GM19372 (cell line): ENCODE results near the gene SSC5D.
"Not testable (repeated sequence)": the region's sequence is repeated elsewhere in the genome, so short reads cannot be mapped to it uniquely, and the experiment has no call there.

Experiments
- ATAC-seq: cut with Tn5 transposase; IDR thresholded peaks from one replicate; pipeline ENCODE4 v1.9.1; 2021; ENCODE audit warnings: mild to moderate bottlenecking, low read depth, moderate library complexity; ENCODE audit not compliant: unreplicated experiment

SSC5D gene

GRCh38 chr19:55486043-55486970, 1.9 kb upstream of the SSC5D start:
- no peak for ATAC-seq

- no peak for ATAC-seq
Measured at GRCh38 chr19:55486971-55487923, 989 bp upstream of the SSC5D start.

- ATAC-seq = no peak
Measured at GRCh38 chr19:55488986-55489710, 912 bp downstream of the SSC5D start.

GRCh38 chr19:55489711-55490477, 1.7 kb downstream of the SSC5D start:
- ATAC-seq = no peak

- no peak for ATAC-seq
Measured at GRCh38 chr19:55490478-55491432, 2.5 kb downstream of the SSC5D start.

- no peak for ATAC-seq
Measured at GRCh38 chr19:55491546-55492360, 3.5 kb downstream of the SSC5D start.

- ATAC-seq = no peak
Measured at GRCh38 chr19:55492362-55492944, 4.2 kb downstream of the SSC5D start.

- no peak for ATAC-seq
Measured at GRCh38 chr19:55493052-55493644, 4.9 kb downstream of the SSC5D start.

- no peak for ATAC-seq
Measured at GRCh38 chr19:55493645-55494171, 5.5 kb downstream of the SSC5D start.

GRCh38 chr19:55494172-55494761, 6.0 kb downstream of the SSC5D start:
- ATAC-seq = no peak

GRCh38 chr19:55495646-55496349, 7.6 kb downstream of the SSC5D start:
- no peak for ATAC-seq

- not testable (repeated sequence) for ATAC-seq
Measured at GRCh38 chr19:55496820-55497219, 8.6 kb downstream of the SSC5D start.

- no peak for ATAC-seq
Measured at GRCh38 chr19:55497763-55498162, 9.5 kb downstream of the SSC5D start.

- no peak for ATAC-seq
Measured at GRCh38 chr19:55498246-55498840, 10.1 kb downstream of the SSC5D start.

GRCh38 chr19:55500368-55500952, 12.2 kb downstream of the SSC5D start:
- no peak for ATAC-seq
